K562 treated with DMSO at 1 percent for 48 hours (cell line): ENCODE data around the gene EPN1. TPM values are rescaled to one million over a fixed set of nuclear protein-coding genes. Genes with fewer than 3 reads are reported as not detected.

Source experiments
- total RNA-seq: library from RNA; unstranded; fragments of 300-600 nt; gene quantifications from 2 replicates; pipeline ENCODE4 v1.2.3, GENCODE V29; 2022; ENCODE audit warnings: low replicate concordance; ENCODE audit errors: extremely low read depth

The EPN1 gene
- not detected in 2 replicates for total RNA-seq

GRCh38 chr19:55674841-55675660 is at the start of gene EPN1:
EPN1 (plus strand) TSS chr19:55675226; CDS start chr19:55678628, 3,402 bp downstream.

DNA sequence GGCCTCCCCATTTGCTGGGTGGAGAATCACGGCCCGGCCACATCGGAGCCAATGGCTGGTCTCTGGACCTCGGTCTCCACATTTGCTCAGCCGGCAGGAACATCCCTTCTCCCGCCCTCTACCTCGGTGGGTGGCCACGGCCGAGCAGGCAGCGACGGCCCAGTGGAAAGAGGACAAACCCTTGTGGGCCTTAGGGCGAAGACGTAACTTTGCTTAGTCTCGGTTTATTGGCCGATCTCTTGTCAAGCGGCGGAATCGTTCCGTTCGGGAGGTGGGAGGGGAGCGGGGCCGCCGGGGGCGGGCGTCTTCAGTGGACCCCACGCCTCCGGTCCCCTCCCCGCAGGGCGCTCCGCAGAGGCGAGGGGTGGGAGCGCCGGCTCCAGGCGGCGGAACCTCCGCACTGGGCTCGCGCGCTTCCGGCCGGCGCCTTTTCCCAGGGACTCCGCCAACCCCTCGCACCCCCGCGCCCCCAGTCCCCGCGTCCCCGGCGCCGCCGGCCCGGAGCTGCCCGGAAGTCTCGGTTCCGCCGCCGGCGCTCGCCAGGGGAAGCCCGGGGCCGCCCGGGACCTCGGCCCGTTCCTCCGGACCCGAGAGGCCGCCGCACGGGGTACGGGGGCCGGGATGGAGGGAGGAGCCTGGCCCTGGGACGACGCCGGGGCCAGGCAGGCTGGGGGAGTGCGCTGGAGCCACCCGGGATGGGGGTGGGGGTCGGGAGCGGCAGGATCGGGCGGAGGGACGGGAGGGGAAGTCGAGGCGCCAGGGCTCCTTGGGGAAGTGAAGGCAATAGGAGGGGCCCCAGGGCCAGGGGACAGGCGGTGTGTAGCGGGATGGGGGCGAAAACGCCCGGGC is 34.2 kb upstream of the EPN1 start, which contains the start of gene ZNF580:
TSS of gene ZNF580 (plus strand) at position 426 of the 849 bp plus-strand sequence. CDS start 1,507 bp downstream, outside the sequence.

GRCh38 chr19:55643003-55643886 is 31.8 kb upstream of the EPN1 start, which contains the start of gene ZNF581:
ZNF581 (plus strand) TSS chr19:55643649; CDS start chr19:55644572, 923 bp downstream.

DNA sequence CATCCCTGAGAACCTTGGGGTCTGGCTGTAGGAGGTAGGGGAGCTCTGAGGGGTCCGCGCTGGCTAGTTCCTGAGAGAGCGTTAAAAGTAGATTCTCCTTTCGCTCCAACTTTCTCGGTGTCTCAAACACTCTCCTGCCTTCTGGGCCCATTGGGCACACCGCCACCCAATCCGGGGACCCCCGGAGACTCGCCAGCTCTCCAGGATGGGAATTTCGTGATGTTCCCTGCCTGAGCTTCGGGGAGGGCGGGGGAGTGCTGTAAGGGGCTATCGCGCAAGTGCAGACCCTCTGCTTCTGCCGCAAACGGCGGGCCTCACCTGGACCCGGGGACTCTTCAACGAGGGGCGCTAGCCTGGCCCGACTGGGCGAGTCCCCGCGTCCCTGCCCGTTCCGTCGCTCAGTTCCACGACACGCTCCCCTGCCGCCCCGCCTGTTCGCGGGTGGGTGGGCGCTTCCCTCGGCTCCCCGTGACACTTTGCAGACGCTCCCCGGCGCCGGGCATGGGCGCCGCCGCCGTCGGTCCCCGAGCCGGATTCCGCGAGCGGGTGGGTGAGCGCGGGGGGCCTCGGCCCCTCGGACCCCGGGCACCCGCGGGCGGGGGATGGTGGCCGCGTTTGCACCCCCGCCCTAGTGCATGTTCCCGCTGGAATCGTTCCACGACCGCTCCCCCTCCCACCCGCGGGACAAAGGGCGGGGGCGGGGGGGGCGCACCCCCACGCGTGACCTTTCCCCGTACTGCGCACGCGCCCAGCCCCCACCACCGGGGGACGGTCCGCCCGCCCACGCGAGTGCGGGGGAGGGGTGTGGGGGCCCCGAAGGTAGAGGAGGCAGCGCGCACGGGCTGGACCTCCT is 27.1 kb upstream of the EPN1 start, which contains the start of gene CCDC106:
TSS of gene CCDC106 (plus strand) at position 481 of the 853 bp plus-strand sequence. CDS start 835 bp downstream, outside the sequence.

GRCh38 chr19:55654868-55655647 is 20.0 kb upstream of the EPN1 start, which contains the start of gene U2AF2:
U2AF2 (plus strand) TSS chr19:55655035; CDS start chr19:55655105, 70 bp downstream.

GRCh38 chr19:55738302-55738701 is 63.3 kb downstream of the EPN1 start, which contains the start of gene NLRP9:
NLRP9 (minus strand) TSS chr19:55738402; CDS start chr19:55738374, 28 bp downstream.

DNA sequence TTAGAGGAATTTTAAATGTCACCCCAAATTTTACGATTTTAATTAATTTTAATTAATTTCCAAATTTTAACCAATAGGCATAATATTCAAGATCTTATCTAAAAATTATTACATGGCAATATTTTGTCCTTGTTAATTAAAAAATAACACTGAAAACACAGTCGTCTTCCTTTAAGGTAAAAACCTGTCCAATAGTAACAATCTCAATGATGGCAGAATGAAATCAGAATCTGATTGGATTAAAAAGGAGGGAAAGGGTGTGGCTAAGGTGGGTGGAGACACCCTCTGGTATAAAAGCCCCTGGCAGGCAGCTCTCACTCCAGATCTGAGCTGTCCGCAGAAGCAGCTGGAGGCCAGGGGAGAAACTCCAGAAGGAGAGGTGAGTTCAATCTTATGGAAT is 83.8 kb downstream of the EPN1 start, which contains the start of gene RFPL4A:
TSS of gene RFPL4A (plus strand) at position 301 of the 400 bp plus-strand sequence. CDS start 2,704 bp downstream, outside the sequence.

Other genes starting within 250 kb of the EPN1 start
- not detected in 2 replicates for gene SHISA7, start 231.9 kb upstream of the EPN1 start, total RNA-seq
- gene ISOC2, start 213.6 kb upstream of the EPN1 start, total RNA-seq = not detected in 2 replicates
- not detected in 2 replicates for gene C19orf85, start 210.5 kb upstream of the EPN1 start, total RNA-seq
- gene ZNF628, start 198.6 kb upstream of the EPN1 start, total RNA-seq = not detected in 2 replicates
- gene NAT14, start 190.0 kb upstream of the EPN1 start, total RNA-seq = not detected in 2 replicates
- not detected in 2 replicates for gene SSC5D, start 186.8 kb upstream of the EPN1 start, total RNA-seq
- gene SBK2, start 138.1 kb upstream of the EPN1 start, total RNA-seq = not detected in 2 replicates
- not detected in 2 replicates for gene SBK3, start 129.7 kb upstream of the EPN1 start, total RNA-seq
- gene ZNF579, start 94.4 kb upstream of the EPN1 start, total RNA-seq = not detected in 2 replicates
- not detected in 2 replicates for gene FIZ1, start 75.7 kb upstream of the EPN1 start, total RNA-seq
- not detected in 2 replicates for gene ZNF524, start 74.9 kb upstream of the EPN1 start, total RNA-seq
- gene ZNF865, start 69.6 kb upstream of the EPN1 start, total RNA-seq = not detected in 2 replicates
- gene ZNF784, start 50.7 kb upstream of the EPN1 start, total RNA-seq = not detected in 2 replicates
- gene ZNF580, start 34.2 kb upstream of the EPN1 start, total RNA-seq = not detected in 2 replicates
- not detected in 2 replicates for gene ZNF581, start 31.6 kb upstream of the EPN1 start, total RNA-seq
- gene CCDC106, start 27.0 kb upstream of the EPN1 start, total RNA-seq = not detected in 2 replicates
- gene U2AF2, start 20.2 kb upstream of the EPN1 start, total RNA-seq = not detected in 2 replicates
- not detected in 2 replicates for gene NLRP9, start 63.2 kb downstream of the EPN1 start, total RNA-seq
- gene RFPL4A, start 83.9 kb downstream of the EPN1 start, total RNA-seq = not detected in 2 replicates
- not detected in 2 replicates for gene RFPL4AL1, start 93.9 kb downstream of the EPN1 start, total RNA-seq
- gene NLRP11, start 156.8 kb downstream of the EPN1 start, total RNA-seq = not detected in 2 replicates
- not detected in 2 replicates for gene NLRP4, start 161.3 kb downstream of the EPN1 start, total RNA-seq